Measurements from ENCODE around the gene C2CD5. TPM values are rescaled to one million over a fixed set of nuclear protein-coding genes. Genes with fewer than 3 reads are reported as not detected.

Gene C2CD5
- total RNA-seq, 1 donor from 2014 or later: 6.6 TPM

GRCh38 chr12:22443379-22444316, 100.7 kb downstream of the C2CD5 start:
- peak; percentile 68 for DNase-seq (ENCODE audit: low read depth)
- no peaks in the 10 kb centered on the region for H3K36me3 ChIP-seq (ENCODE audit: control insufficient read depth, insufficient read depth, low read length)
- FAIRE-seq: peak; percentile 23
- H3K27me3 ChIP-seq (ENCODE audit: control insufficient read depth, insufficient read depth, low read length): no peaks in the 10 kb centered on the region
- no peak overlapping the region for H3K4me3 ChIP-seq (ENCODE audit: low read depth, low read length)
- TF ChIP-seq CTCF (IDR thresholded peaks at IDR 0.05; ENCODE audit: insufficient read depth, low read length, severe bottlenecking): peak; percentile 77

GRCh38 chr12:22437031-22437806, 107.1 kb downstream of the C2CD5 start:
- FAIRE-seq (no peak), DNase-seq (ENCODE audit: low read depth) (peak; percentile 75)
- H3K4me3 ChIP-seq (ENCODE audit: low read depth, low read length): no peak overlapping the region
- TF ChIP-seq CTCF (IDR thresholded peaks at IDR 0.05; ENCODE audit: insufficient read depth, low read length, severe bottlenecking): no peak
- no peaks in the 10 kb centered on the region for H3K27me3 ChIP-seq (ENCODE audit: control insufficient read depth, insufficient read depth, low read length)
- H3K36me3 ChIP-seq (ENCODE audit: control insufficient read depth, insufficient read depth, low read length): no peaks in the 10 kb centered on the region

GRCh38 chr12:22435583-22435982, 108.8 kb downstream of the C2CD5 start:
- no peak for TF ChIP-seq CTCF (IDR thresholded peaks at IDR 0.05; ENCODE audit: insufficient read depth, low read length, severe bottlenecking)
- FAIRE-seq: no peak
- no peaks in the 10 kb centered on the region for H3K36me3 ChIP-seq (ENCODE audit: control insufficient read depth, insufficient read depth, low read length)
- H3K4me3 ChIP-seq (ENCODE audit: low read depth, low read length): no peak overlapping the region
- no peaks in the 10 kb centered on the region for H3K27me3 ChIP-seq (ENCODE audit: control insufficient read depth, insufficient read depth, low read length)
- DNase-seq (ENCODE audit: low read depth): no peak

- TF ChIP-seq CTCF (IDR thresholded peaks at IDR 0.05; ENCODE audit: insufficient read depth, low read length, severe bottlenecking): no peak
- no peaks in the 10 kb centered on the region for H3K36me3 ChIP-seq (ENCODE audit: control insufficient read depth, insufficient read depth, low read length)
- FAIRE-seq (no peak), DNase-seq (ENCODE audit: low read depth) (no peak)
- H3K4me3 ChIP-seq (ENCODE audit: low read depth, low read length): no peak overlapping the region
- H3K27me3 ChIP-seq (ENCODE audit: control insufficient read depth, insufficient read depth, low read length): no peaks in the 10 kb centered on the region
These were observed 112.6 kb downstream of the C2CD5 start for GRCh38 chr12:22431693-22432251.

- Histone ChIP-seq H3K4me3 (ENCODE audit: low read depth, low read length) (no peak overlapping the region), H3K27me3 (ENCODE audit: control insufficient read depth, insufficient read depth, low read length) (no peaks in the 10 kb centered on the region), H3K36me3 (ENCODE audit: control insufficient read depth, insufficient read depth, low read length) (no peaks in the 10 kb centered on the region)
- no peak for FAIRE-seq
- no peak for DNase-seq (ENCODE audit: low read depth)
- no peak for TF ChIP-seq CTCF (IDR thresholded peaks at IDR 0.05; ENCODE audit: insufficient read depth, low read length, severe bottlenecking)
These were observed 127.5 kb downstream of the C2CD5 start for GRCh38 chr12:22416801-22417200.
